Measurements from ENCODE around the gene FGFRL1. TPM values are rescaled to one million over a fixed set of nuclear protein-coding genes. Genes with fewer than 3 reads are reported as not detected.

Gene FGFRL1
- total RNA-seq, 1 experiment from 2014 or later = 26.1 TPM

GRCh38 chr4:982814-983213 lies 28.6 kb upstream of the FGFRL1 start:
- Histone ChIP-seq H3K23ac (ENCODE audit: insufficient read length, low read depth, low read length) (no peak overlapping the region), H2BK12ac (ENCODE audit: insufficient read length, low read depth, low read length) (no peak overlapping the region), H3K14ac (ENCODE audit: insufficient read depth, low read length) (no peak overlapping the region), H3K23me2 (ENCODE audit: insufficient read length, low read depth, low read length, poor library complexity, severe bottlenecking) (peaks cover 3% of the 10 kb centered on the region), H4K20me1 (ENCODE audit: control insufficient read depth, insufficient read depth, insufficient read length) (no peaks in the 10 kb centered on the region), H3K4me2 (ENCODE audit: insufficient read depth, insufficient read length, low read length) (no peak overlapping the region), H3K4ac (ENCODE audit: low read depth, low read length) (no peak overlapping the region), H4K5ac (ENCODE audit: insufficient read length, low read depth, low read length) (no peak overlapping the region), H2BK5ac (ENCODE audit: insufficient read length, low read length) (no peak overlapping the region), H4K8ac (replicated peaks; ENCODE audit: insufficient read length, low read depth, low read length) (no peak overlapping the region), H3K9ac (ENCODE audit: extremely low read depth, insufficient read length, low read length) (no peak overlapping the region), H2BK20ac (ENCODE audit: low read depth, low read length, poor library complexity, severe bottlenecking) (no peak overlapping the region), H2BK120ac (ENCODE audit: low read depth, low read length, poor library complexity, severe bottlenecking) (no peak overlapping the region), H2BK15ac (ENCODE audit: low read depth, low read length) (no peak overlapping the region), H2AFZ (ENCODE audit: low read length) (no peak overlapping the region), H3K9me3 (ENCODE audit: control insufficient read depth, low read depth, low read length) (no peaks in the 10 kb centered on the region), H3K27ac (ENCODE audit: insufficient read length, low read depth, low read length) (no peak overlapping the region), H3K79me1 (ENCODE audit: insufficient read depth, low read depth, low read length, poor library complexity, severe bottlenecking) (no peaks in the 10 kb centered on the region), H3K79me2 (ENCODE audit: insufficient read depth, low read length) (no peaks in the 10 kb centered on the region), H3K18ac (ENCODE audit: insufficient read length, low read depth, low read length) (no peak overlapping the region), H2AK5ac (ENCODE audit: insufficient read length, low read length) (no peak overlapping the region), H3K56ac (ENCODE audit: insufficient read length, low read depth, low read length) (no peak overlapping the region), H3T11ph (ENCODE audit: low read length) (no peak overlapping the region), H3K4me1 (ENCODE audit: insufficient read depth, low read length) (peaks cover 3% of the 10 kb centered on the region; the same call in 1 of the 2 replicates), H3K27me3 (ENCODE audit: insufficient read depth, low read length) (no peaks in the 10 kb centered on the region; the same call in 1 of the 2 replicates), H4K91ac (ENCODE audit: insufficient read length, low read depth, low read length) (no peak overlapping the region)
- no peak overlapping the region for H3K4me3 Mint-ChIP-seq
- peaks cover 0 to 4% of the 10 kb centered on the region in 2 experiments; a peak in 1 of 5 replicates for H3K9me3 Mint-ChIP-seq
- H3K4me1 Mint-ChIP-seq = peaks cover 15 to 17% of the 10 kb centered on the region in 2 experiments
- H3K36me3 Mint-ChIP-seq (ENCODE audit: insufficient read depth in 1 of 3, low read depth in 3 of 3) = no peaks in the 10 kb centered on the region
- TF ChIP-seq CTCF (conservative IDR thresholded peaks at IDR 0.05) = no peak
- WGBS (ENCODE audit: extremely low coverage, insufficient read length, low lambda C conversion rate) = no CpG with 5 or more reads among the region's 15 CpGs
- H3K27ac Mint-ChIP-seq = no peak overlapping the region
- DNase-seq = no peak
- H3K27me3 Mint-ChIP-seq (ENCODE audit: low read depth) = peaks cover 48% of the 10 kb centered on the region

Data from H9 (cell line).